RWPE1 (cell line): ENCODE data around the gene VARS2.
A peak's percentile ranks its signal among the peaks of the same experiment; 100 is the strongest.

Experiments
- CTCF ChIA-PET: fragments of 350-600 bp; sonication (Branson Sonifier 250); formaldehyde crosslinking; extraction: SDS; loops from one replicate; lab custom pipeline; 2021; lab: Yijun Ruan, JAX
- POLR2A ChIA-PET: fragments of 400-600 bp; formaldehyde crosslinking; extraction: SDS; loops from one replicate; lab custom pipeline; 2020; ENCODE audit warnings: antibody characterized with exemption; ENCODE audit not compliant: low non-redundant PET; lab: Yijun Ruan, JAX
- DNase-seq: peaks from one replicate; pipeline ENCODE4 v3.0.0; 2012; ENCODE audit warnings: low spot score
- H3K27ac ChIP-seq: fragments of 450-650 bp; 2 replicates; pipeline ENCODE4 v1.5.1; 2017
- CTCF ChIP-seq: fragments of 450-650 bp; conservative IDR thresholded peaks from 2 replicates; pipeline ENCODE4 v1.5.1; 2017; ENCODE audit warnings: low read depth, mild to moderate bottlenecking

The VARS2 gene

GRCh38 chr6:30896541-30896940 is 17.5 kb upstream of the VARS2 start:
- no peak for TF ChIP-seq CTCF
- peak overlapping the region; percentile 22 for H3K27ac ChIP-seq
- ChIA-PET POLR2A (no interaction called here), CTCF (interaction anchor here (1.8 kb wide), 1 partner anchor 17 kb away, joined by 6 read pairs; the partner anchor contains the start of gene VARS2)
- no peak for DNase-seq

- ChIA-PET POLR2A (no interaction called here), CTCF (no interaction called here)
- no peak for TF ChIP-seq CTCF
- DNase-seq, result no peak
- H3K27ac ChIP-seq, result peak overlapping the region; percentile 39
These were observed 16.2 kb upstream of the VARS2 start for GRCh38 chr6:30897882-30898281.

GRCh38 chr6:30898750-30899360 is 15.2 kb upstream of the VARS2 start:
- ChIA-PET POLR2A (interaction anchor here (0.6 kb wide), 1 partner anchor 87 kb away, joined by 4 read pairs; no protein-coding TSS in a partner anchor), CTCF (interaction anchor here (0.5 to 0.6 kb wide), 2 partner anchors 22 to 65 kb away, joined by 3 to 5 read pairs; no protein-coding TSS in a partner anchor)
- H3K27ac ChIP-seq, result peak overlapping the region; percentile 39
- no peak for DNase-seq
- TF ChIP-seq CTCF, result no peak

- peak overlapping the region; percentile 33 for H3K27ac ChIP-seq
- POLR2A ChIA-PET, result no interaction called here
- CTCF ChIA-PET, result interaction anchor here (0.6 kb wide), 1 partner anchor 163 kb away, joined by 4 read pairs; no protein-coding TSS in a partner anchor
- TF ChIP-seq CTCF, result no peak
- DNase-seq, result no peak
These were observed 13.1 kb upstream of the VARS2 start for GRCh38 chr6:30900863-30901417.

GRCh38 chr6:30901436-30901835 is 12.6 kb upstream of the VARS2 start:
- POLR2A ChIA-PET, result interaction anchor here (0.6 kb wide), 2 partner anchors 71 to 547 kb away, joined by 3 to 4 read pairs; no protein-coding TSS in a partner anchor
- peak overlapping the region; percentile 33 for H3K27ac ChIP-seq
- no peak for TF ChIP-seq CTCF
- DNase-seq, result no peak
- CTCF ChIA-PET, result no interaction called here

GRCh38 chr6:30902196-30902595 is 11.8 kb upstream of the VARS2 start:
- peak overlapping the region; percentile 58 for H3K27ac ChIP-seq
- DNase-seq, result peak; percentile 33
- CTCF ChIA-PET, result interaction anchor here (0.5 to 0.6 kb wide), 2 partner anchors 153 to 169 kb away, joined by 3 to 5 read pairs; no protein-coding TSS in a partner anchor
- POLR2A ChIA-PET, result interaction anchor here (1.0 kb wide), 1 partner anchor 11 kb away, joined by 6 read pairs; no protein-coding TSS in a partner anchor
